ENCODE measurements around the gene SCNN1G.
A peak's percentile ranks its signal among the peaks of the same experiment; 100 is the strongest.
"Not testable (repeated sequence)": the region's sequence is repeated elsewhere in the genome, so short reads cannot be mapped to it uniquely, and the experiment has no call there.

The SCNN1G gene, protein sequence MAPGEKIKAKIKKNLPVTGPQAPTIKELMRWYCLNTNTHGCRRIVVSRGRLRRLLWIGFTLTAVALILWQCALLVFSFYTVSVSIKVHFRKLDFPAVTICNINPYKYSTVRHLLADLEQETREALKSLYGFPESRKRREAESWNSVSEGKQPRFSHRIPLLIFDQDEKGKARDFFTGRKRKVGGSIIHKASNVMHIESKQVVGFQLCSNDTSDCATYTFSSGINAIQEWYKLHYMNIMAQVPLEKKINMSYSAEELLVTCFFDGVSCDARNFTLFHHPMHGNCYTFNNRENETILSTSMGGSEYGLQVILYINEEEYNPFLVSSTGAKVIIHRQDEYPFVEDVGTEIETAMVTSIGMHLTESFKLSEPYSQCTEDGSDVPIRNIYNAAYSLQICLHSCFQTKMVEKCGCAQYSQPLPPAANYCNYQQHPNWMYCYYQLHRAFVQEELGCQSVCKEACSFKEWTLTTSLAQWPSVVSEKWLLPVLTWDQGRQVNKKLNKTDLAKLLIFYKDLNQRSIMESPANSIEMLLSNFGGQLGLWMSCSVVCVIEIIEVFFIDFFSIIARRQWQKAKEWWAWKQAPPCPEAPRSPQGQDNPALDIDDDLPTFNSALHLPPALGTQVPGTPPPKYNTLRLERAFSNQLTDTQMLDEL

DNA sequence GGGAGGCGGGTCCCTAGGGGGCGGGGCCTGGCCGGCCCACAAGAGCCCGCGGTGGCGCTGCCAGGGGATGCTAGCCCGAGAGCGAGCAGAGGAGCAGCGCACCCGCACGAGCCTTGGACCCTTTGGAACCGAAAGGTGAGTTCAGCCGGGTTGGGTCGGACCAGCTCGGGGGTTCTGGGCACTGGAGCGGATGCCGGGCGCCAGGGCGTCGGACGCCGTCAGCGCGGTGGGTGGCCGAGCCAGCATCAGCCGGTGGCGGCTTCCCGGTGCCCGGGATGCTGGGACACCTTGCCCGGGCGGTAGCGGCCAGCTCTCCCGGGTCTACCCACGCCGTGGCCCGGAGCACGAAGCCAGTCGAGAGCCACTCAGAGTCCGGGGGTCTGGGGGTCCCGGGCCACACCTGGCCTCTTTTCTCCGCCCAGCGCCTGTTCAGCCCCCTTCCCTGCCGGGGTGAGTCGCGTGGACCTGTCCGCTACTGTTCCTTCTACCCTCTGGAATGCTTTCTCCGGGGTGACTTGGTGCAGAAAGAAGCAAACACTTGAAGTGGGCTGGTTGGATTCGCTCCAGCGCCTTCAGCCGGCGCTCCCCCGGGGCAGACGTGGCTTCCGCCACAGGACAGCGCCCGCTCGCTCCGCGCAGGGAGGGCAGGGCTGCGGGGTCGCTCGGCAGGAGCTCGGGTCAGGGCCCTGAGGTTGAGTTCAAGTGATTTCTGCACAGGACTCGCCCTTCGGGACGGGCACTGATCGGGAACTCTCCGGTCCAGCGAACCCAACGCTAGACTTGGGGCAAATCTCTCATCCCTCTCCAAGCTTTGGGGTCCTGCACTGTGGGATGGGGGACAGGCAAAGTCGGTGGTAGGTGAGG, at the start of gene SCNN1G:
Gene SCNN1G (plus strand): TSS at position 67 of the 864 bp plus-strand sequence. CDS start 3,527 bp downstream, outside the sequence.
- DNase-seq, result no peak

GRCh38 chr16:23132775-23133463, 49.6 kb upstream of the SCNN1G start:
- DNase-seq, result no peak

GRCh38 chr16:23134274-23134673, 48.3 kb upstream of the SCNN1G start:
- DNase-seq, result peak; percentile 95

DNA sequence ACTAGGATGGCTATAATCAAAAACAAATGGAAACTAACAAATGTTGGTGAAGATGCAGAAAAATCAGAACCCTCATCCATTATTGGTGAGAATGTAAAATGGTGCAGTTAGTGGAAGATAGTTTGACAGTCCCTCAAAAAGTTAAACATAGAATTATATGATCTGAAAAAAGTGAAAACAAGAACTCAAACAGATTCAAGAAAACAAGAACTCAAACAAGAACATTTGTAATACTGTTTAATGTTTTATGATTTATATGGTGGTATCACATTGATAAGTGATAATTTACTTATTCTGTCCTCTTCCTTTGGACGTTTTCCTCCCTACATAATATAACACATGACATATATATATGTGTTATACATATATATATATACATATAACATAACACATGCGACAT, 45.3 kb upstream of the SCNN1G start:
- no peak for DNase-seq

- no peak for DNase-seq
These were observed 44.7 kb upstream of the SCNN1G start for GRCh38 chr16:23137818-23138217.

DNA sequence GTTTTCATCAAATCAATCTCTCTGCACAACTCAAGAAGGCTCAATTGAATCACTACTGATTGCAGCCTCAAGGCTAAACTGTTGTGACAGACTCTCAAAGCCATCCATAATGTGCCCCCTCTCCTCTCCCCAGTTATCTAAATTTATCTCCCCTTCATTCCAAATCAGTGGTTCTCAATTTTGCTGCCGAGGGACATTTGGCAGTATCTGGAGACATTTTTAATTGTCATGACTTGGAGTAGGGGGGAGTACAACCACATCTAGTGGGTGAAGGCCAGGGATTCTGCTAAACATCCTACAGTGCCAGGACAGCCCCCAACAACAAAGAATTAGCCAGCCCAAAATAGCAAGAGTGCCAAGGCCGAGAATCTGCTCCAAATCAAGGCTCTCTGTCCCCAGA, 42.4 kb upstream of the SCNN1G start:
- no peak for DNase-seq

GRCh38 chr16:23141033-23141432, 41.5 kb upstream of the SCNN1G start:
- no peak for DNase-seq

GRCh38 chr16:23141500-23141899, 41.0 kb upstream of the SCNN1G start:
- no peak for DNase-seq

DNA sequence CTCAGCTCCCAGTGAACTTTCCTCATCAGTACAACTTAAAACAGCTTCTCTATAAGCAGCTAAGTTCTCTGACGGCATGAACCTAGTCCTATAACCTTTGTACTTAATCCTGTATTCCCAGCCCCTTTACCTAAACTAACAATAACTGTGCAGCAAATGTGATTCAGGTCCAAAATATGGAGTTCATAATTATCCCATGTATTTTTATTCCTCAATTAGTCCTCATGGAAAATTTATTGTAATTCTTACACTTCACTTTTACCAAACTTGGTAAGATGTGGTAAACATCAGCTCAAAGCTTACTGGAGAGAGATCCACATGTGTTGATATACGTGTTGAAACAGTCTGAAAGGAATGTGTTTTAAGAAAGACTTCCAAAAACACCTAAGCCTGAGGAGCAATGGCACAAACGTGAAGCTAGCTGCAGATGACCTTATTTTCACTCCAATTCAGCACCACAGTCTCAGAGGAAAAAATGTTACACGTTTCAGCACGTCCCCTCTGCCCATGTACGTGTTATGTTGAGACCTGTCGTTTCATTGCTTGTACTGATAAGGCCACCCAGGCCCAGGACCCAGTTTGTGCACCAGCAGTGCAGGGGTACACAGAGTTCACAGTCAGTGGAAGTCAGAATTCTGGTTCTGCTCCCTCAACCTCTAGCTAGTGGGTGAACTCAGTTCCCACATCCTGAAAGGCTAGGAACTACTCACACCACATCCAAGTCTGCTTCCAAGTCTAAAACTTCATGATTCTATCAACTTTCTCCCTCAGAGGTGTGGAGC, 40.4 kb upstream of the SCNN1G start:
- no peak for DNase-seq

- DNase-seq, result no peak
These were observed 39.2 kb upstream of the SCNN1G start for GRCh38 chr16:23143391-23143790.

DNA sequence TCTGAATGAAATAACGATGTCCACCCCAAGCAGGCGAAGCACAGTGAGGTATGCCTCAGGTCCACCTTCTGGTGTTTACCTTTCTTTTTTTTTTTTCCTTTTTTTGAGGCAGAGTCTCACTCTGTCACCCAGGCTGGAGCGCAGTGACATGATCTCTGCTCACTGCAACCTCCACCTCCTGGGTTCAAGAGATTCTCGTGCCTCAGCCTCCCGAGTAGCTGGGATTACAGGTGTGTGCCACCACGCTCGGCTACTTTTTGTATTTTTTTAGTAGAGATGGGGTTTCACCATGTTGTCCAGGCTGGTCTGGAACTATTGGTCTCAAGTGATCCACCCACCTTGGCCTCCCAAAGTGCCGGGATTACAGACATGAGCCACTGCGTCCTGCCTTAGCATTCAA, 38.2 kb upstream of the SCNN1G start:
- not testable (repeated sequence) for DNase-seq

DNA sequence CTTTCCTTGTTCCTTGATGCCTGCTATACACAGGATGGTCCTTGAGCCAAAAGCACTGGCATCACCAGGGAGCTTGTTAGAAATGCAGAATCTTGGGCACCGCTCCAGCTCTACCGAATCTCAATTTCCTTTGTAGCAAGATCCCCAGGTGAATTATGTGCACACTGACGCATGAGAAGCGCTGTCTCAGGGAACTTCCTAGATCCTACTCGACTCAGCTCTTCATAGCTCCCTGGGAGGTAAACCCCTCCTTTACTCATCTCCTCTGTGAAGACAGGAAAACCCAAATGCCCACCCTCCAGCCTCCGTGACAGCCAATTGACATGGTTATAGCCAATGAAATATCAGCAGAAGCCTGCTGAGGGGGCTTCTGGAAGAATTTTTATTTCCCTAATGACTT, 37.4 kb upstream of the SCNN1G start:
- DNase-seq, result no peak

GRCh38 chr16:23145608-23146007, 36.9 kb upstream of the SCNN1G start:
- DNase-seq, result no peak

DNA sequence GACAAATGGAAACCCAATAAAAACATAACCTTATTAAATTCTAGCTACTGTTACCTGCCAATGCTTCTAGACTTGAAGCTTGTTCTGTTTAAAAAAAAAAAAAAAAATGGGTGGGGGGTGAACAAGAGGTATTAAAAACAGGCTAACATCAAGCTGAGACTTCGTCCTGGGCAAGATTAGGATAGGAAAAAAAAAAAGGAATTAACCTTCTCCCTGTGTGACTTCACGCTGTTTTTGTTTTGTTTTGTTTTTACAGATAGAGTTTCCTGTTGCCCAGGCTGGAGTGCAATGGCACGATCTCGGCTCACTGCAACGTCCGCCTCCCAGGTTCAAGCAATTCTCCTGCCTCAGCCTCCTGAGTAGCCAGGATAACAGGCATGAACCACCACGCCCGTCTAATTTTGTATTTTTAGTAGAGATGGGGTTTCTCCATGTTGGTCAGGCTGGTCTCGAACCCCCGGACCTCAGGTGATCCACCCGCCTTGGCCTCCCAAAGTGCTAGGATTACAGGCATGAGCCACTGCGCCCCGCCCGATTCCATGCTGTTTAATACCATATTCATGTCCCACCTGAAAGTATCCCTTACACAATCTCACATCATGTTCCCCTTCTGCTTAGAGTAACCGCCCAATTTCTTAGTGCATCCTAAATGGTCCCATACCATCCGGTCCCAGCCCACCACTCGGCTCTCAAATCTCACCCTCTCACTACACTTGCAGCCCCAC, 35.5 kb upstream of the SCNN1G start:
- no peak for DNase-seq

DNA sequence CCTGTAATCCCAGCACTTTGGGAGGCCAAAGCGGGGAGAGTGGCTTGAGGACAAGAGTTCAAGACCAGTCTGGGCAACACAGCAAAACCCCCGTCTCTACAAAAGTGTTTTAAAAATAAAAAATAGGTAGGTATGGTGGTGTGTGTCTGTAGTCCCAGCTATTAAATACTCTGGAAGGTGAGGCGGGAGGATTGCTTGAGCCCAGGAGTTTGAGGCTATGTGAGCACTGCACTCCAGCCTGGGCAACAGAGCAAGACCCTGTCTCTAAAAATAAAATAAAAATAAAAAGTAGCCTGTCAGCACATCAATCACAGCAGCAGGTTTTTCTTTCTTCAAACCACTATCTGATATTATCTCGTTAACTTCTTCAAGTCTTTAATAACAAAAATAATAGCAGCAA, 34.9 kb upstream of the SCNN1G start:
- no peak for DNase-seq

DNA sequence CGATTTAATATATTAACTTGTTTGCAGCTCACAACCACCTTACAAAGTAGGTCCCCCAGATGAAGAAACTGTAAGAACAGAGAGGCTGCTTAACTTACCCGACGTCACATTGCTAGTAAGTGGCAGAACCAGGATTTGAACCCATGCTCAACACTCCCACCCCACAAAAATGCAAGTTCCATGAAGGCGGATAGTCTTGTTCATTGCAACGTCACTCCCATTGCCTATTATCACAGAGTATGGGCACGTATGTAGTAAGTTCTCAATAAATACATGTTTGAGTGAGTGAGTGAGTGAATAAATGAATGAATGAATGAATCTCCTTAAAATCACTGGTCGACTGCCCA, 34.4 kb upstream of the SCNN1G start:
- peak; percentile 29 for DNase-seq

GRCh38 chr16:23148513-23149266, 33.9 kb upstream of the SCNN1G start:
- peak; percentile 71 for DNase-seq

GRCh38 chr16:23149267-23149992, 33.1 kb upstream of the SCNN1G start, which contains the start of gene USP31:
Gene USP31 (minus strand): TSS chr16:23149452. CDS start chr16:23149270, 182 bp downstream.
- DNase-seq, result peak; percentile 96

GRCh38 chr16:23149993-23150364, 32.6 kb upstream of the SCNN1G start:
- no peak for DNase-seq

All from hematopoietic multipotent progenitor cell treated with erythropoietin and hydrocortisone succinate and interleukin-3 and kit ligand, for 6 days (in vitro differentiated cells).